NK-92 (cell line): ENCODE results near the gene KRTAP10-5.
"Not testable (repeated sequence)": the region's sequence is repeated elsewhere in the genome, so short reads cannot be mapped to it uniquely, and the experiment has no call there.

Source experiments
- DNase-seq: peaks from one replicate; lab custom pipeline; 2025; ENCODE audit not compliant: unreplicated experiment; lab: John Stamatoyannopoulos, UW

Gene KRTAP10-5

DNA sequence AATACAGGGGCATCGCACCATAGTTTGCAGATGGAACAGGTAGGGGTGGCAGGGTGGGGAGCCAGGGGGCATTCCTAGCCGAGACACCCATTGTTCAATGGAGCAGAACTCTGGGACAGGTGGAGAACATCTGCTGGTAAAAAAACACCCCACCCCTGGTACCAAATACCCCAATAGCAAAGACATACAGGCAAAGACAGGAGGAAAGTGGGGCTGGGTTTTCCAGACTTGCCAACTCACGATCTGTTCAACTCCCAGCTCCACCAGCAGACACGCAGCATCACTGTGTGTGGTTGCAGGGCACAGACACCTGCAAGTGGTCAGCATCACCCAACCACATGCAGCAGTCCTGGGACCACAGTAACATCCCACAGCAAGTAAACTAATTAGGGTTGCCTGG lies 31.1 kb upstream of the KRTAP10-5 start:
- no peak for DNase-seq

DNA sequence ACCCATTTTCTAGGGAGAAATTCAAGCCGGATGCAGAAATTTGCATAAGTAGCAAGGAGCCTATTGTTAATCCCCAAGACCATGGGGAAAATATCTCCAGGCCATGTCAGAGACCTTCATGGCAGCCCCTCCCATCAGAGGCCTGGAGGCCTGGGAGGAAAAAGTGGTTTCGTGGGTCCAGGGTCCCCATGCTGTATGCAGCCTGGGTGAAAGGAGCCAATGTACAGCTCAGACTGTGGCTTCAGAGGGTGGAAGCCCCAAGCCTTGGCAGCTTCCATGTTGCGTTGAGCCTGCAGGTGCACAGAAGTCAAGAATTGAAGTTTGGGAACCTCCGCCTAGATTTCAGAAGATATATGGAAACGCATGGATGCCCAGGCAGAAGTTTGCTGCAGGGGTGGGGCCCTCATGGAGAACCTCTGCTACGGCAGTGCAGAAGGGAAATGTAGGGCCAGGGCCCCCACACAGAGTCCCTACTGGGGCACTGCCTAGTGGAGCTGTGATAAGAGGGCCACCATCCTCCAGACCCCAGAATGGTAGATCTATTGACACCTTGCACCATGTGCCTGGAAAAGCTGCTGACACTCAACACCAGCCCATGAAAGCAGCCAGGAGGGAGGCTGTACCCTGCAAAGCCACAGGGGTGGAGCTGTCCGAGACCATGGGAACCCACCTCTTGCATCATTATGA lies 29.9 kb upstream of the KRTAP10-5 start:
- DNase-seq, result not testable (repeated sequence)

- DNase-seq, result no peak
Observed at GRCh38 chr21:44609193-44609592, 28.8 kb upstream of the KRTAP10-5 start.

GRCh38 chr21:44606495-44606894 lies 26.1 kb upstream of the KRTAP10-5 start:
- DNase-seq, result no peak

DNA sequence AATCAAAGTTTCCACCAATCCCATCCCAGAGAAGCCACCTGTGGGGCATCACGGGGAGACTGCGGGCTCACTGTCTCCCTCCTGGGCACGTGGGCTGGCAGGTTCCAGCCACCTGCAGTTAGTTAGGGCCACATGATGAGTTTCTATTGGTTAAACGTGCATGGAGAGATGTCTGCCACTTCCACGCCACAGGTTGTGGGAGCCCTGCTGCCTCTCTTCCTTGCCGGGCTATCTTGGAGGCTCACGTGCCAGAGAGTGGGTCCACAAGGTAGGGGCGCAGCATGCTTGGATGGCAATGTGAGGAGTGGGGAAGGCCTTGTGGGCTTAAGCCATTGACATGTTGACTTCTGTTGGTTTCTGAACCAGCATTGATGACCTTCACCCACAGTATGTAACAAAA lies 23.5 kb upstream of the KRTAP10-5 start:
- DNase-seq, result no peak

DNA sequence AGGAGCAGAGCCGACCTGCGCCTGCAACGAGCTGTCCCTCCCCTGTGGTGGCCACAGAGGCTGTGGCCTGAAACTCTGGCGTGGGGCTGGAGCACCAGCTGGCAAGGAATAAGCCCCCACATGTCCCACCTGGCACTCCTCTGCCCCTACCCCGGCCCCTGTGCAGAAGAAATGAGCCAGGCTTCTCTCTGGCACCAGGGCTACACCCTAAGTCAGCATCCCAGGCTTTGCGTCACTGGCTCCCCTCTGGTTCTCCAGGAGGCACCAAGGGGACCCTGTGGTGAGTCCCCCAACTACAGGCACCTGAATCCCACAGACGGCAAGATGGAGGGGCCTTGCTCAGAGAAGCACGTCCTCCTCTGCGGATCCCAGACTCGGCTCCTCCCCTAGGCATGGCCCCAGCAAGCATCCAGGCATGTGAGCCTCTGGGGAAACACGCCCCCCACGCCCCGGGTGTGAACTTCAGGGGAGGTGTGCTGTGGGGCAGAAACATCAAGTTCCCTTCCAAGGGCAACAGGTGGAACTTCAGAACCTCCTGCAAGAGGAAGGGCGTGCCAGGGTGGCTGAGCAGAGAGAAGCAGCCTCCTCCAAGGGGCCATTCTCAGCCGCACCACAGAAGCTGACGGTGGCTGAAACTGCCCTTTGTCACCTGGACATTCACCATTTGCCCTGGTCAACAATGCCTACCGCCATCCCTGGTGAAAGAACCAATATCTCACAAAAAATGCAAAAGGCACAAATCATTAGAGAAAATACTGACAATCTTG lies 22.9 kb upstream of the KRTAP10-5 start:
- no peak for DNase-seq

GRCh38 chr21:44602463-44602850 lies 22.1 kb upstream of the KRTAP10-5 start:
- DNase-seq, result no peak

DNA sequence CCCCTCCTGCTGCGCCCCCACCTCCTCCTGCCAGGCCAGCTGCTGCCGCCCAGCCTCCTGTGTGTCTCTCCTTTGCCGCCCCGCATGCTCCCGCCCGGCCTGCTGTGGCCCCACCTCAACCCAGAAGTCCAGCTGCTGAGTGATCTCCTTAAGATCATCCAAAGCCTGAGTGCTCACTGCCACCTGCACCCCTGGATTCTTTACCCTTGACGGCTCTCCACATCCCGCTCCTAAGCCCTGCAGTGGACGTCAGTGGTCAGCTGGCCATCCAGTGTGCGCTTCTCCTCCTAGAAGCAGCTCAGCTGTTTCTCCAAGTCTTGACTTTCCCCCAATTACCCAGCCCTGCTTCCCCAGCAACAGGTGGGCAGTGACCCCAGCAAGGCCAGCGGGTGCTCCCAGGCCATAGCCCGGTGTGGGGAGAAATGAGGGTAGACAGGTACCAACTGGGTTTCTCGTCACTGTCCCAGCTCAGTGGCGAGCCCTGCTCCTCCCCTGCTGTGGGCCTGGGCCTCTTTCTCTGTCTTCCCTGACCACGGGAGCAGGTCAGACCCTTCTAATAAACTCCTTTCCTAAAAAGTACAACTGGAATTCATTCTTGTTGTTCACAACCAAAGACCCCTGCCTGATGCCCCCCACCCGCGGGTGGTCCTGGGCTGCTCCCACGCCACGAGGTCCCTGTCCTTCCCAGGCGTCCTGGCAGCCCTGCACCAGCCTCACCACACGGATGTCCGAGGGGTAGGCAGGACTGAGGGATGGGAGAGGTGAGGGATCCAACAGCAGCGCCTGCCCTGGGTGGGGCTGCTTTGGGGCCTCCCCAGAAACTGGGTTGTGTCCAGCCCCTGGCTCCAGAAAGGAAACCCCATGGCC lies 21.4 kb upstream of the KRTAP10-5 start:
- no peak for DNase-seq

GRCh38 chr21:44601091-44601490 lies 20.7 kb upstream of the KRTAP10-5 start:
- DNase-seq, result not testable (repeated sequence)

- not testable (repeated sequence) for DNase-seq
Observed at GRCh38 chr21:44600118-44600978, 19.9 kb upstream of the KRTAP10-5 start, which contains the start of gene KRTAP10-7. Gene KRTAP10-7, plus strand, starts transcription at chr21:44600597. Its CDS starts 25 bp downstream, at chr21:44600622.

- no peak for DNase-seq
Observed at GRCh38 chr21:44599264-44600029, 19.0 kb upstream of the KRTAP10-5 start.

- no peak for DNase-seq
Observed at GRCh38 chr21:44598061-44598460, 17.7 kb upstream of the KRTAP10-5 start.

DNA sequence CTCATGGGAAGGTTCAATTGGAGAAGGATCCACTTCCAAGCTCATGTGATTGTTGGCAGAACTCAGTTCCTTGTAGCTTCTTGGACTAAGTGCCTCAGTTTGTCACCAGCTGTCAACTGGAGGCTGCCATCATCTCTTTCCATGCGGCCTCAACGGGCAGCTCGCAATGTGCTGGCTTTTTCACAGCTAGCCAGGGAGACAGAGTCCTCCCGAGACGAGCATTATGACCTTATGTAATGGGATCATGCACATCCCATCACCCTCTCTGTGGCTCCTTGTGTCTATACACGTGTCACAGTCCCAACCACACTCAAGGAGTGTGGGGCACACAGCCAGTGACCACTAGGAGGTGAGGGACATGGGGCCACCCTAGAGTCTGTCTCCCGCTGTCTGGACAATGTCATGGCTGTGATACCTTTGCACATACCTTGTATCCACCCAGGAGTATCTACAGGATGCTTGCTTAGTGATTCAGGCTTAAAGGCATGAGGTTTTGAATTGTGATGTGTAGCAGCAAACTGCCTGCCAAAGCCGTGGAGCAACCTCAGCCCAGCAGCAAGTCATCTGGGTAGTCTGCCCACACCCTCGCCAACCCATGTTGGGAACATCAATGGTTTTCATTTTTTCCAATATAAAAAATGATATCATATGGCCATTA lies 15.8 kb upstream of the KRTAP10-5 start:
- no peak for DNase-seq

GRCh38 chr21:44595524-44595923 lies 15.1 kb upstream of the KRTAP10-5 start:
- DNase-seq, result no peak

GRCh38 chr21:44594406-44594916 lies 14.1 kb upstream of the KRTAP10-5 start:
- DNase-seq, result no peak

DNA sequence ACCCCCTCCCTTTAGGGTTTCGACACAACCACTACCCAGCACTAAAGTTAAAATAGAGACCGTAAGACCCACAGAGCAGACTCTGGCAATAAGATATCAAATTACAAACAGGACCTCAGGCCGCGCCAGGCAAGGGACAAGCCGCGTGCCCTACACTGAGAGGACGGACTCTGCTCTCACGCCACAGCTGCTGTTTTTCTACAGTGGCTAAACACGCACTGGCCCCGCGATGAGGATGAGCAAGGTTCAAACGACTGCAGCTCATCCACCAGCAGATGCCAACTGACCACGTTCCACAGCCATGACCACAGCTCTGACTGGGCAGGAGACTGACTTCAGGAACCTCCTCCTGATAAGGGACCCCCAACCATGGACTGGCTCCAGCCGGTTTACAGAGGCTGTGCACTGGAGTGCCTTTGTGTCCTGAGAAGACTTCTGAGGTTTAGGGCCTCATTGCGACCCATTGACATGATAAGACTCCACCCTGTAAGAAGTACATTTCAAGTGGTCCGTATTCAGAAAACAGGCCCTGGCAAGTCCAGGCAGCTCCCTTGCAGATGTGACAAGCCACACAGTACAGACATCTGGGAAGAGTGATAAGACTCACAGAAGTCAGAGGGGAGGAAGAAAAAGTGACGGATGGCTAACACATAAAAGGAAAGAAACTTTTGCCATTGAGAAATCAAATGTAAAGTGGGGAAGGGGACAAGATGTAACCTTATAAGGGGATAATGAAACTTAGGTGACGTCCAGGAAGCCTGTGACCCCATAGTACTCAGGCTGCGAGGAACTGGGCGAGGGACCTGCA lies 13.4 kb upstream of the KRTAP10-5 start:
- DNase-seq, result no peak

DNA sequence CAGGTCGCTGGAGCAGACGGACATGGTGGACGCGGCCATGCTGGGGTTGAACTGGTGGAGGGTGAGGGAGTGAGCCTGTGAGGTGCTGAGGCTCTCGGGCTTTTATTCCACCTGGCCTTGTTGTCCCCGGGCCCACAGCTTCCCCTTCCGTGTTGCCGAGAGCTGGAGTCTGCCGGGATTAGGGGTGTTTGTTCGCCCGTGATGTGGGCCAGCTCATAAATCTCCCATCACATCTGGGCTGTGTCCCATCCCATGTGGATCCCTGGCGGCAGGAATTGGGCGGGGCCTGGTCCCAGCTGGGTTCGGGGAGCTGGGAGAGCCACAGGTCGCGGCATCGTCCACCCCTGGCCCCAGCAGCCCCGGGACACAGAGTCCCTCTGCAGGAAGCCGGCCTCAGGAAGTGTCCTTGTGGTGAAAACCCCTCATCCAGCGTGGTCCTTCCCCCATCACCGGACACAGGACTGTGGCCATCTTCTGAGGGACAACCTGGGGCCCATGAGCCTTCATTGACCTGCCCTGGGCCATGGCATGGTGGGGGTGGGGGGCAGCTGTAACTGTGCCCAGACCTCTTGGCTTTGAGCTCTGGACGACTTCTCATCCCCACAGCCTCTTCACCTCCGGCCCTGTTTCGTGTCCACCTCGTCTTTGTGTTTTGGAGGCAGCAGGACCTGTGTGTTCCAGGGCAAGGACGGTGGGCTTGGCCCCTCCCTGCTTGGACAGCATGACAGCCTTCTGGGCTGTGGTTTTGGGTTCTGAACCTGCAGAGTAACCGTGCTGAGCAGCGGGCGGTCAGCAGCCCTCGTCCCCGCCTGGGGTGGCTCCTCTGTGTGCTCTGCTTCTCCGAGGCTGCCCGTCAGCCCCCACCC lies 12.3 kb upstream of the KRTAP10-5 start, which contains the start of gene KRTAP10-6:
Gene KRTAP10-6, minus strand, starts transcription at position 60 of the 866 bp plus-strand sequence. Its CDS starts 21 bp downstream, at position 39.
- no peak for DNase-seq
